ENCODE data around the gene OSBPL2.

DNA sequence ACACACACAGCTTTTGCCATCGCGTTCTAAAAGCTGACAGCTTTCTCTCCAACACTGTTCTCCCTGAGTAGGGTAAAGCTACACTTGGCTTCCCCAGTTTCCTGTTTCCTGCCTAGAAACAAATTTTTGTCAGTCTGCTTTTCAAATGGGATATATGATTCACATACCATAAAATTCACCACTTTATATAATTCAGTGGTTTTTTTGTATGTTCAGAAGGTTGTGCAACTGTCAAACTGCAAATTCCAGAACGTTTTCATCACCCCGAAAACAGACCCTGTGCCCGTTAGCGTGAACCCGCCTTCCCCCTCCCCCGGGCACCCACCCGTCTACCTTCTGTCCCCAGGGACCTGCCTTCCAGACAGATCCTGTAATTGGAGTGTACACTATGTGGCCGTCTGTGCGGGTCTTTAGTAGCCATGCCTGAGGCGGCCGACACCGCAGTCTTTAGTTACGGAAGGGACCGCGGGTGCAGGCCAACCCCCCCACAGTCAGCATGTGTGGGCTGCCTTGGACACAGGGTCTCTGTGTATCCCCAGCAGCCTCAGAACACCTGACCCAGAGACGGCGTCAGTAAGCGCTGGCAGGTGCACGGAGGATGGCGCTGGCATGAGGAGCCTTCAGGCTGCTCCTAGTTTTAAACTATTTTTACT is 34.8 kb upstream of the OSBPL2 start:
- TF ChIP-seq POLR2A (IDR thresholded peaks at IDR 0.05) (no peak), CTCF (IDR thresholded peaks at IDR 0.05) (no peak)
